ENCODE data around the gene MBOAT7.
A peak's percentile ranks its signal among the peaks of the same experiment; 100 is the strongest.
"Not testable (repeated sequence)": the region's sequence is repeated elsewhere in the genome, so short reads cannot be mapped to it uniquely, and the experiment has no call there.

Gene MBOAT7

DNA sequence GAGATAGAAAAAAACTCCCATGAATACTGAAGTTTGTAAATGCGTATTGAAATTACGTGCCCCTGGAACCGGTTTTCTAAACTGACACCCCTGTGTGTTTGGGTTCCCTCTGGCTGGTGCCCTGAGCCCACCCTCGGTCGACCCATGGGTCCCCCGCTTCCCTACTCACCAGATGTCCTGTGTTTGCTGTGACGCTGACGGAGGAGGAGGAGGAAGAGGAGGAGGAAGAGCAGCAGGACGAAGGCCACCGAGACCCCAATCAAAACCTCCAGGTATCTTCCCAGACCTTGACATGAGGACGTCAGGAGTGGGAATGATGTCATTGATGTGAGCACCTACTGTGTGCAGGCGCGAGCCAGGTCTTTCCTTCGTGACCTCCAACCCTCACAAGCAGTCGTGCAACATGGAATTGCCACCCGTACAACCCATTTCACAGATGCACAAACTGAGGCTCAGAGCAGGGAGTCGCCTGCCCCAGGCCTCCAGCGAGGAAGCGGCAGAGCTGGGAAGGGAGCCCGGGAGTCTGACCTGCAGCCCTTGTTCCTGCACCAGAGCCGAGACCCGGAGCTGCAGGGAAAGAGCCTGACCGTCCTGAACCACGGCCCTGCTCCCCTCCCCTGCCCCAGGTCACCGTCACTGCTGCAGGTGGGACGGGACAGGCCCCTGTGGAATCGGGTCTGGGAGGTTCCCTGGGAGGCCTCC is 29.7 kb upstream of the MBOAT7 start:
- H3K9me3 ChIP-seq (ENCODE audit: insufficient read depth, low read depth, low read length): no peaks in the 10 kb centered on the region
- no peak overlapping the region for H3K9ac ChIP-seq (ENCODE audit: low read depth, low read length)
- H3K36me3 ChIP-seq (ENCODE audit: insufficient read depth, low read depth, low read length): peaks cover 5% of the 10 kb centered on the region; the same call in 1 of the 2 replicates
- no peaks in the 10 kb centered on the region for H3K4me1 ChIP-seq (ENCODE audit: insufficient read depth, low read length)
- no peak overlapping the region for H3K27ac ChIP-seq (ENCODE audit: low read length)
- H3K4me3 ChIP-seq (ENCODE audit: low read length): no peak overlapping the region
- H3K27me3 ChIP-seq (ENCODE audit: insufficient read depth, low read length): no peaks in the 10 kb centered on the region

DNA sequence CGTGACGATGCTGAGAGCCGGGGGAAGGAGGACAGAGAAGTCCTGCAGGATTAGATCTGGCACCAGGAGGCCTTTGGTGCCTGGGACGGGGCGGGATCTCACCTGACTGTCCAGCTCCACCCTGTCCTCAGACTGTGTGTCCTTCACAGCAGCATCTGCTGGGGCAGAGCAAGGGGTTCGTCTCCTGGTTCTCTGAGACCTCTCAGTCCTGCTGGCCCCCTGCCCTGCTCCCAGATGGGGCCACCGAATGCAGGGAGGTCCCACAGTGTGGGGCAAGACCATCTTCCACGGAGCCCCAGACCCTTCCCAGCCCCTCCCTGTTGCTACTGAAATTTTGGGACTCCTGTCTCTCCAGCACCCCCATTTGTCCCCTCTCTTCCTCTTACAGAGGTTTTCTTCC is 28.9 kb upstream of the MBOAT7 start:
- Histone ChIP-seq H3K27ac (ENCODE audit: low read length) (no peak overlapping the region), H3K27me3 (ENCODE audit: insufficient read depth, low read length) (no peaks in the 10 kb centered on the region)

DNA sequence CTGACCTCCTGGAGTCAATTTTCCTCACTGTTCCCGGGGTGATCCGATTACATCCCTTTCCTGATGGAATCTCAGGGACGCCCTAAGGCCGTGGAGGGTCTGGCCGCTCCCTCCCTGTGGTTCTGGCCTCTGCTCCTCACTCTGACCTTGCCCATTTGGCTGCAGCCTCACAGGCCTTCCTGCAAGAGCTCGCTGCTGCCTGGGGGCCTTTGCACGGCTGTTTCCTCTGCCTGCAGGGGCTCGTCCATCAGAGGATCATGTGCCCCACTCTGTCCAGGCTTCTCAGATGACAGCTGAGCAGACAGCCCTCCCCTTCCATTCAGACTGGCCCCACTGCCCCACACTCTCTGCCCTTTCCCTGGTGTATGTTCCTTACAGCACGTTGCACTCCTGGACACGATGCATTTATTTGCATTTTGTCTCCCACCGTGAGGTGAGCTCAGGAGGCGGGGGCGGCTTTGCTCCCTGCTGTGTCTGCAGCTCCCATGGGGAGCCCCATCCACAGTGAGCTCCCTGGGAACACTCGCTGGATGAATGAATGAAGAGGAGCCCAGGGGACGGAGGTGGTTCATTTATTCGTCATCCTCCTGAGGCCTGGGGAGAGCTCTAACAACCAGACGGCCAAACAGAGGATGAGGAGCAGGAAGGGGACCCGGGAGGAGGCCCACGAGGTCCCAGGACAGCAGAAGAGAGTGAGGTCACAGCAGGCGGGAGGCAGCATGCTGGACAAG is 28.3 kb upstream of the MBOAT7 start:
- H3K9me3 ChIP-seq (ENCODE audit: insufficient read depth, low read depth, low read length); H3K4me1 ChIP-seq (ENCODE audit: insufficient read depth, low read length); H3K9ac ChIP-seq (ENCODE audit: low read depth, low read length); H3K27ac ChIP-seq (ENCODE audit: low read length); H3K4me3 ChIP-seq (ENCODE audit: low read length); H3K36me3 ChIP-seq (ENCODE audit: insufficient read depth, low read depth, low read length); H3K27me3 ChIP-seq (ENCODE audit: insufficient read depth, low read length): not testable (repeated sequence)

More for the DNA sequence above, 28.9 kb upstream of the MBOAT7 start:
- H3K9me3 ChIP-seq (ENCODE audit: insufficient read depth, low read depth, low read length): no peaks in the 10 kb centered on the region
- H3K4me1 ChIP-seq (ENCODE audit: insufficient read depth, low read length): no peaks in the 10 kb centered on the region
- peaks cover 5% of the 10 kb centered on the region; the same call in 1 of the 2 replicates for H3K36me3 ChIP-seq (ENCODE audit: insufficient read depth, low read depth, low read length)
- H3K4me3 ChIP-seq (ENCODE audit: low read length): no peak overlapping the region
- no peak overlapping the region for H3K9ac ChIP-seq (ENCODE audit: low read depth, low read length)

DNA sequence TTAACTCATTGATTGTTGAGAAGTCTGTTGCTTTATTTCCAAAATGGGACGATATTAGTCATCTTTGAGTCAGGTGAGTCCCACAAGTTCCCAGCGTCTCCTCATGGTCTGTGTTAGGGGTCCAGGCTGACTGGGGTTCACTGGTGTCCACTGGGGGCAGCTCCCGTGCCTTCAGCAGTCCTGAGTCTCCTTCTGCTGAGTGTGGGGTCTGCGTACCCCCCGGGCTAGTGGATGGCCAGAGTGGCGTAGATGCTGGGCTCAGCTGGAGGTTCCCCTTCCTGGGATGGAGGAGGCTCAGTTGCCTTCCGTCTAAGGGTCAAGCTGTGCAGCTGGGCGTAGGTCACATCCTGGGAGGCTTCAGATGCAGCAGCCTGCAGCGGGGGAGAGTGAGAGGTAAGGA is 27.5 kb upstream of the MBOAT7 start:
- Histone ChIP-seq H3K4me3 (ENCODE audit: low read length) (no peak overlapping the region), H3K4me1 (ENCODE audit: insufficient read depth, low read length) (no peaks in the 10 kb centered on the region), H3K9me3 (ENCODE audit: insufficient read depth, low read depth, low read length) (no peaks in the 10 kb centered on the region), H3K27me3 (ENCODE audit: insufficient read depth, low read length) (no peaks in the 10 kb centered on the region), H3K27ac (ENCODE audit: low read length) (no peak overlapping the region), H3K9ac (ENCODE audit: low read depth, low read length) (no peak overlapping the region), H3K36me3 (ENCODE audit: insufficient read depth, low read depth, low read length) (peaks cover 5% of the 10 kb centered on the region; the same call in 1 of the 2 replicates)

DNA sequence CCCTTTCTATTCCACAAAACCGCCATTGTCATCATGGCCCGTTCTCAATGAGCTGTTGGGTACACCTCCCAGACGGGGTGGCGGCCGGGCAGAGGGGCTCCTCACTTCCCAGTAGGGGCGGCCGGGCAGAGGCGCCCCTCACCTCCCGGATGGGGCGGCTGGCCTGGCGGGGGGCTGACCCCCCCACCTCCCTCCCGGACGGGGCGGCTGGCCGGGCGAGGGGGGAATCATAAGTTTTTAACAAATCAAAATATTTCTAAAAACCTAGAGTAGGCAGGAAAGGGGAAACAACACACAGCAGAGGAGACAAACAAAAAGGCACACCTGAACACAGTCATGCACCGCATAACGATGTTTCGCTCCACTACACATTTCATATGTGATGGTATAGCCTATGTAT is 25.4 kb upstream of the MBOAT7 start:
- not testable (repeated sequence) for H3K36me3 ChIP-seq (ENCODE audit: insufficient read depth, low read depth, low read length); H3K9me3 ChIP-seq (ENCODE audit: insufficient read depth, low read depth, low read length); H3K27ac ChIP-seq (ENCODE audit: low read length); H3K27me3 ChIP-seq (ENCODE audit: insufficient read depth, low read length); H3K4me3 ChIP-seq (ENCODE audit: low read length); H3K4me1 ChIP-seq (ENCODE audit: insufficient read depth, low read length); H3K9ac ChIP-seq (ENCODE audit: low read depth, low read length)

DNA sequence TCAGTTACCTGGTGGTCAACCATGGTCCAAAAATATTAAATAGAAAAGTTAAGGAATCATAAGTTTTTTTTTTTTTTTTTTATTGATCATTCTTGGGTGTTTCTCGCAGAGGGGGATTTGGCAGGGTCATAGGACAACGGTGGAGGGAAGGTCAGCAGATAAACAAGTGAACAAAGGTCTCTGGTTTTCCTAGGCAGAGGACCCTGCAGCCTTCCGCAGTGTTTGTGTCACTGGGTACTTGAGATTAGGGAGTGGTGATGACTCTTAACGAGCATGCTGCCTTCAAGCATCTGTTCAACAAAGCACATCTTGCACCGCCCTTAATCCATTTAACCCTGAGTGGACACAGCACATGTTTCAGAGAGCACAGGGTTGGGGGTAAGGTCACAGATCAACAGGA is 24.8 kb upstream of the MBOAT7 start:
- H3K27me3 ChIP-seq (ENCODE audit: insufficient read depth, low read length); H3K9ac ChIP-seq (ENCODE audit: low read depth, low read length); H3K9me3 ChIP-seq (ENCODE audit: insufficient read depth, low read depth, low read length); H3K4me3 ChIP-seq (ENCODE audit: low read length); H3K27ac ChIP-seq (ENCODE audit: low read length); H3K4me1 ChIP-seq (ENCODE audit: insufficient read depth, low read length); H3K36me3 ChIP-seq (ENCODE audit: insufficient read depth, low read depth, low read length): not testable (repeated sequence)

DNA sequence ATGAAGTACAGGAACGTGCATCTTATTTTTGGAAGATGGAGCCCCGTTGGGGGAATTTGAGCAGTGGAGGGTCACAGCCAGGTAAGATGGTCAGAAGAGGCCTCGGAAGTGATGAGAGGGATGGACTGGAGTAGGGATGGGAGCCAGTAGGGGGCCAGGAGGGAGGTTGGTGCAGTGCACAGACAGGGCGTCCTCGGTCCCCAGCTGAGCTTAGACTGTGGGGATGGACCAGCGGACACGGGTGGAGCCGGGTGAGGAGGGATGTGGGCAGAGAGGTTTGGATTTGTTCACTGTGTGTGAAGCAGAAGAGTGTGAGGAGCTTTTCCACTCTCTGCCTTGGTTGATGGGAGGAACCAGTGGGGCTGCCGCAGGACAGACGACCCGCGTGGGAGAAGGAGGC is 21.9 kb upstream of the MBOAT7 start:
- no peak overlapping the region for H3K4me3 ChIP-seq (ENCODE audit: low read length)
- H3K4me1 ChIP-seq (ENCODE audit: insufficient read depth, low read length): no peaks in the 10 kb centered on the region
- no peaks in the 10 kb centered on the region for H3K27me3 ChIP-seq (ENCODE audit: insufficient read depth, low read length)
- no peaks in the 10 kb centered on the region for H3K9me3 ChIP-seq (ENCODE audit: insufficient read depth, low read depth, low read length)
- no peak overlapping the region for H3K27ac ChIP-seq (ENCODE audit: low read length)
- peaks cover 28% of the 10 kb centered on the region for H3K36me3 ChIP-seq (ENCODE audit: insufficient read depth, low read depth, low read length)
- H3K9ac ChIP-seq (ENCODE audit: low read depth, low read length): no peak overlapping the region

DNA sequence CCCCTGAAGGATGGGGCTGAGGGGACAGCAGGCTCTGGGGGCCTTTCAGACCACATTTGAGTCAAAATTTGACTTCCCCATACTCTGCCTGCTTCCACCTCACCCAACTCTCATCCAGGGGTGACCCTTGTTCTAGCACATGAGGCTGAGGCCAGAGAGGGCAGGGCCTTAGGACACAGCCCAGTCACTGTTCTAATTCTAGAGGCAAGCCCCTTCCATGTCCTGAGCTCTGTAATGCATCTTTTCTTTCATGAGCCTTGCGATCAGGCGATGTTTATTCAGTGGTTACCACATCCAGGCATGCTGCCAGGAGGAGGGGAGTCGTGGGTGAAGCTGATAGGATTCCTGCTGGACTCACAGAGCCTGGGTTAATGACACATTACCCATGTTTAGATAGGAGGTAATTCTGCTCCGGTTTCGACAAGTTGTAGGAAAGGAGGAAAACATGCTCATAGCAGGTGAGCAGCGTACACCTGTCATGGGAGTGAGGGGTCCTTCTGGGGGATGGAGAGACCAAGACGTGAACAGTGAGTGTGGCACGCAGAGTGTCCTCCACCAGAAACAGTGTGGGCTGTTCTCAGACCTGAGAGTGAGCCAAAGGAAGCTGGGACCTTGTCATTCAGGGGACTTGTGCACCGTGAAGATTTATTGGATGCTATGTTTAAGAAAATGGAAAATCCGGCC is 20.6 kb upstream of the MBOAT7 start:
- no peaks in the 10 kb centered on the region for H3K27me3 ChIP-seq (ENCODE audit: insufficient read depth, low read length)
- no peak overlapping the region for H3K4me3 ChIP-seq (ENCODE audit: low read length)
- H3K27ac ChIP-seq (ENCODE audit: low read length): no peak overlapping the region
- H3K36me3 ChIP-seq (ENCODE audit: insufficient read depth, low read depth, low read length): peaks cover 41% of the 10 kb centered on the region
- H3K9me3 ChIP-seq (ENCODE audit: insufficient read depth, low read depth, low read length): no peaks in the 10 kb centered on the region
- no peak overlapping the region for H3K9ac ChIP-seq (ENCODE audit: low read depth, low read length)
- H3K4me1 ChIP-seq (ENCODE audit: insufficient read depth, low read length): peaks cover 6% of the 10 kb centered on the region; the same call in 1 of the 2 replicates

DNA sequence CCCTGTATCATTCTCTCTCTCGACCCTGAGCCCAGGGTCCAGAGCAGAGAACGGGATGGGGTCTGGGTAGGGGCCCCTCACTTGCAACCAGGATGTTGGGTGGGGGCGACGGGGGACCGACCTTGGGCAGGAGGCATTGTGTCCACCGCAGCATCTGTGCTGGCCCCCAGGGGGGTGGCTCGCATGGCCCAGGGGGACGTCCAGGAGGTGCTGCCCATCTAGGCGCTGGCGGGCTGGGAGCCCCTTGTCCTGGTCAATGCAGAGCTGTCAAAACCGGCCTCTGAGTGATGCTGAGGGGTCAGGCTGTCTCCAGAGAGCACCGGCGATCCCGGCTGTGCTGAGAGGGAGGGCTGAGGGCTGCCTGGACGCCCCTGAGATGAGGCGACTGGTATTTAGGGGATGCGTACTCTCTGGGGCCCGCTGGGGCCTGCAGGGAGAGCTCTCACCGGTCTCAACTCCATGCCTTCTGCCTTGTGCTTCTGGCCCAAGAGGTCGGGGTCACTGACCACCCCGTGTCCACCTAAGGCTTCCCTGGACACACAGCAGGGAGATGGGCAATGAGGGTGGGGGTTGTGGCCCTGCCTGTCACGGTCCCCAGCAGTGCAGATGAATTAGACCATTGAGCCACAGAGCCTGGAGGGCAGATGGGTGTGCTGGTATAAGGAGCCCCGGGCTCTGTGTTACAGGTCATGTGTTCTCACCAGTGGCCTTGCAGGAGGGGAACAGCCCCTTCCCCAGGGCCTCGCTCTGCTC is 19.9 kb upstream of the MBOAT7 start:
- no peak overlapping the region; the same call in 1 of the 2 replicates for H3K9ac ChIP-seq (ENCODE audit: low read depth, low read length)
- H3K4me3 ChIP-seq (ENCODE audit: low read length): no peak overlapping the region
- H3K27ac ChIP-seq (ENCODE audit: low read length): no peak overlapping the region
- H3K36me3 ChIP-seq (ENCODE audit: insufficient read depth, low read depth, low read length): peaks cover 48% of the 10 kb centered on the region
- no peaks in the 10 kb centered on the region for H3K27me3 ChIP-seq (ENCODE audit: insufficient read depth, low read length)
- H3K4me1 ChIP-seq (ENCODE audit: insufficient read depth, low read length): peaks cover 9% of the 10 kb centered on the region; the same call in 1 of the 2 replicates
- no peaks in the 10 kb centered on the region for H3K9me3 ChIP-seq (ENCODE audit: insufficient read depth, low read depth, low read length)

DNA sequence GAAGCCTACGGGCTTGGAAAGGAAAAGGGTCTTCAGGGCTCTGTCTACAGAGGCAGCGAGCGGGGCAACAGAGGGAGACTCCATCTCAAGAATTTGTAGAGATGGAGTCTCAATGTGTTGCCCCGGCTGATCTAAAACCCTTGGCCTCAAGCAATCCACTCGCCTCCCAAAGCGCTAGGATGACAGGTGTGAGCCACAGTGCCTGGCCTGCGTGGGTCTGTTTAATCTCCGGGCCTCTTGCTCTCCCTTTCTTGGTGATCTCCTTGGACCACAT is 19.3 kb upstream of the MBOAT7 start:
- peaks cover 9% of the 10 kb centered on the region; the same call in 1 of the 2 replicates for H3K4me1 ChIP-seq (ENCODE audit: insufficient read depth, low read length)
- no peak overlapping the region for H3K9ac ChIP-seq (ENCODE audit: low read depth, low read length)
- H3K4me3 ChIP-seq (ENCODE audit: low read length): no peak overlapping the region
- H3K27ac ChIP-seq (ENCODE audit: low read length): no peak overlapping the region
- peaks cover 53% of the 10 kb centered on the region for H3K36me3 ChIP-seq (ENCODE audit: insufficient read depth, low read depth, low read length)
- no peaks in the 10 kb centered on the region for H3K27me3 ChIP-seq (ENCODE audit: insufficient read depth, low read length)
- no peaks in the 10 kb centered on the region for H3K9me3 ChIP-seq (ENCODE audit: insufficient read depth, low read depth, low read length)

DNA sequence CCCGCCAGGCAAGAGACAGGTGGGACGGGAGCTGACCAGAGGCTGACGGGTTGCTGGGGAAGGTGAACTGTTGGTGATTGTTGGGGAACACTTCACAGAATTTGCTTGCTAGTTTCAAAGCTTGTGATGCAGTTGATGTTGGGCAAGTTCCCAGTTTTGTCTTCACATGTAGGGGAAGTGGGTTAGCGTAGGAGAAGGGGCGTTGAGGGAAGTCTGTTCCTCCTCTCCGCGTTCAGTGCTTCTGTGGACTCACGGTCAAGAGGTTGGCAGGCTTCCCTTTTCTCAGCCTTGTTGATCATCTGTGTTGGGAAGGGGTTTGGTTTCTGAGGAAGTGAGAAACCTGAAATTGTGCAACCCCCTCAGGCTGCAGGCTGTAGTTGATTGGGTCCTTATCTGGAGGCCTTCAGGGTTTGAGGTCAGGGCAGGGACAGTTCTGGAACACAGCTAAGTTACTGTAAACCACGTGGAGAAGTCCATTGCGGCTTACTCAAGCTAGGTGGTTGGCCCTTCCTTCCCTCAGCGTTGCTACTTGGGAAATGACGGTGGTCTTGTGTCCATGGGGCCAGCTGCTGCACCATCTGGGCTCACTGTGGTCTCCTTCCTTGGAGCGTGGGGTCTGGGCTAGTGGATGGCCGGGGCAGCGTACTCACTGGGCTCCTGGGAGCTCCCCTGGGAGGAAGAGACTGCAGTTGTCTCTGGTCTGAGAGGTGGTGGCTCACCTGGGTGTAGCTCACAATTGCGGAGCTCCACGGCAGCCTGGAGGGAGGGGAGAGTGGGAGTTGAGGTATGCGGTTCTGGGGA is 18.8 kb upstream of the MBOAT7 start:
- H3K27me3 ChIP-seq (ENCODE audit: insufficient read depth, low read length): no peaks in the 10 kb centered on the region
- no peaks in the 10 kb centered on the region for H3K9me3 ChIP-seq (ENCODE audit: insufficient read depth, low read depth, low read length)
- peaks cover 10% of the 10 kb centered on the region for H3K4me1 ChIP-seq (ENCODE audit: insufficient read depth, low read length)
- peaks cover 59% of the 10 kb centered on the region for H3K36me3 ChIP-seq (ENCODE audit: insufficient read depth, low read depth, low read length)
- 0 out of 2 replicates have a peak overlapping the region, but pooled peaks have one; percentile 19 for H3K9ac ChIP-seq (ENCODE audit: low read depth, low read length)
- H3K4me3 ChIP-seq (ENCODE audit: low read length): no peak overlapping the region
- no peak overlapping the region for H3K27ac ChIP-seq (ENCODE audit: low read length)

All from iPS-20b (cell line).